GM18505 (cell line): Measurements from ENCODE around the gene SV2C.
"Not testable (repeated sequence)": the region's sequence is repeated elsewhere in the genome, so short reads cannot be mapped to it uniquely, and the experiment has no call there.

Experiments used
- ATAC-seq: cut with Tn5 transposase; IDR thresholded peaks from one replicate; pipeline ENCODE4 v1.9.1; 2021; ENCODE audit not compliant: unreplicated experiment
- POLR2A ChIP-seq: IDR thresholded peaks from 4 replicates; pipeline ENCODE4 v1.6.1; 2011; ENCODE audit warnings: borderline replicate concordance; ENCODE audit not compliant: insufficient read depth, insufficient read length; ENCODE audit errors: extremely low read depth

SV2C gene

GRCh38 chr5:76210946-76211345, 127.8 kb downstream of the SV2C start:
- TF ChIP-seq POLR2A, result no peak
- no peak for ATAC-seq

DNA sequence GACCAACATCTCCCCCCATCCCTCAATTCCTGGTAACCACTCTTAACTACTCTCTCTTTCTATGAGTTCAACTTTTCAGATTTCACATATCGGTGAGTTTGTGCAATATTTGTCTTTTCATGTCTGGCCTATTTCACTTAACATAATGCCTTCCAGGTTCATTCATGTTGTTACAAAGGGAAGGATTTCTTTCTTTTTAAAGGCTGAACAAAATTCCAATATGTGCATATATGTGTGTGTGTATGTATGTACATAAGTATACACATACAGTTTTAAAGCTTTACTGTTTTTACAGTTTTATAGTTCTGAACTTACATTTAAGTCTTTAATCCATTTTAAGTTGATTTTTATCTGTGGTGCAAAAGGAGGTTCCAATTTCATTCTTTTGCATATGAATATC, 130.7 kb downstream of the SV2C start:
- no peak for ATAC-seq
- TF ChIP-seq POLR2A, result no peak

- no peak for ATAC-seq
- no peak for TF ChIP-seq POLR2A
Measured at GRCh38 chr5:76216748-76217147, 133.6 kb downstream of the SV2C start.

DNA sequence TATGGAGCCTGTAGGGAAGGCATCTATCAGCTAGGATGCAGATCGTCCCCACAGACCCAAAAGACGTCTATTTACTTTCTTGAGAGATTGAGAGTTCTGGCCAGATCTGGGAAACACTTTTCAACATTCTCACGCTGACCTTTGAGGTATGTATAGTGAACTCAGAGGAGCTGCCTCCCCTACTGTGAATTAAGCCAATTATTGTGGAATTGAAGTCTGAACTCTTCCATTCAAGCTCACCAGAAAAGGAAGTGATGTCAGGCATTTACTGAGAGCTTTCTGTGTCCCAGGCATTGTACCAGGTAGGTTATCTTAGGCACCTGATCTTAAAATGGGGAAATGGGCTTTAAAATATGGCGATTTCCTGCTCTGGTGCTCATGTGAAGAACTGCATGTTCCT, 136.5 kb downstream of the SV2C start:
- TF ChIP-seq POLR2A, result no peak

GRCh38 chr5:76221311-76221710, 138.1 kb downstream of the SV2C start:
- no peak for ATAC-seq
- TF ChIP-seq POLR2A, result no peak

More for the DNA sequence above, 136.5 kb downstream of the SV2C start:
- ATAC-seq, result no peak

DNA sequence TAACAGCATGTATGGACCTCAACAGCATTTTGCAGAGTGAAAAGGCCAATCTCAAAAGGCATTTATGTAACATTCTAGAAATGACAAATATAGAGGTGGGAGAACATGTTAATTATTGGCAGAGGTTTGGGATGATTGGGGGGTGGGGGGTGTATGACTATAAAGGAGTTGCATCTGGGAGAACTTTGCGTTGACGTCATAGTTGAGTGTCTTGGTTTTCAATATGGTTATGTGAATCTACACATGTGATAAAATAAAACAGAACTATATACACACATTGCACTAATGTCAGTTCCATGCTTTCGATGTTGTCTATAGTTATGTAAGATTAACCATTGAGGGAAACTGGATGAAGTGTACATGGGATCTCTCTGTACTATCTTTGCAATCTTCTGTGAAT, 139.1 kb downstream of the SV2C start:
- no peak for ATAC-seq
- TF ChIP-seq POLR2A, result no peak

GRCh38 chr5:76223696-76224095, 140.5 kb downstream of the SV2C start:
- no peak for TF ChIP-seq POLR2A

GRCh38 chr5:76224898-76225297, 141.7 kb downstream of the SV2C start:
- TF ChIP-seq POLR2A, result no peak
- ATAC-seq, result no peak

More at GRCh38 chr5:76223696-76224095, 140.5 kb downstream of the SV2C start:
- no peak for ATAC-seq

- no peak for TF ChIP-seq POLR2A
- ATAC-seq, result no peak
Measured at GRCh38 chr5:76225336-76225735, 142.2 kb downstream of the SV2C start.

DNA sequence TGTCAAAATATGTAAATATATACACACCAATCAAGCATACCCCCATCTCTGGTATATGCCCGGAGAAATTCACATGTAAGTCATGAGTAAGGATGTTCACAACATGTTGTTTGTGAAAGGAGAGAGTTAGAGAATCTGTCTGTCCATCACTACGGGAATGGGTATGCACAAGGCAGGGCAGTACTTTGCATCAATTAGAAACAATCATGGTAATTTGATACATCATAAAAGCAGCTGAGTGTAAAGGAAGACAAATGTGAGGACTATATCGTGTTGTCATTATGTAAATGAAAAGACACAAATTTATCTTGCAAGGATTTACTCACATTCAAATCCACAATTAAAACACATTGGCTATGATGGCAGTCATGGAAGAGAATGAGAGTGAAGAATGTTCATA, 146.7 kb downstream of the SV2C start:
- no peak for ATAC-seq
- TF ChIP-seq POLR2A, result no peak

DNA sequence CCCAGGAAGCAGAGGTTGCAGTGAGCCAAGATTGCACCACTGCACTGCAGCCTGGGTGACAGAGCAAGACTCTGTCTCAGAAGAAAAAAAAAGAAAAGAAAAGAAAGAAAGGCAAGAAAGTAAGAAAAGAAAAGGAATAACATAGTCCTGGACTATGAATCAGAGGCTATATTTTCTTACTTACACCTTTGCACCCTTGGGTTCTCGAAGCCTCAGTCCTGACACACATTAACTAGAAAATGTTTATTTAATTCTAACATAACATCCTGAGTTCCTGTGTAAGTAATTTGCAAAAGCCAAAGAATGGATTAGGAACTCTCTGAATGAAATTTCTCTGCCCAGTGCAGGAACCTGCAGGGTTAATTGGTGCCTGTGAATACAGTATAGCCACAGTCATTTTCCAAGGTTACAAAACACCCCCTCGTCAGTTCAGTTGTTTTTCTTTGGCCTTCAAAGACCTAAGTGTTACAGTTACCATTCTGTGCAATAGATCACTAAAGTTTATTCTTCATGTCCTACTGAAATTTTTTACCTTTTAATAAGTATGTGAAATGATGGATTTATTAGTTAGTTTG, 147.6 kb downstream of the SV2C start:
- ATAC-seq, result no peak
- no peak for TF ChIP-seq POLR2A

- no peak for TF ChIP-seq POLR2A
- no peak for ATAC-seq
Measured at GRCh38 chr5:76234665-76235064, 151.5 kb downstream of the SV2C start.

GRCh38 chr5:76236684-76237083, 153.5 kb downstream of the SV2C start:
- no peak for ATAC-seq

GRCh38 chr5:76240336-76240735, 157.2 kb downstream of the SV2C start:
- TF ChIP-seq POLR2A, result no peak
- ATAC-seq, result no peak

More at GRCh38 chr5:76236684-76237083, 153.5 kb downstream of the SV2C start:
- no peak for TF ChIP-seq POLR2A

- not testable (repeated sequence) for ATAC-seq
Measured at GRCh38 chr5:76242155-76242554, 159.0 kb downstream of the SV2C start.
